Activated CD4-positive, alpha-beta T cell treated with anti-CD3 and anti-CD28 coated beads for 48 hours (primary cell): Measurements from ENCODE around the gene CYP4V2.

Experiments
- DNase-seq: peaks from one replicate; pipeline ENCODE4 v3.0.0-alpha.2; 2020

The CYP4V2 gene

DNA sequence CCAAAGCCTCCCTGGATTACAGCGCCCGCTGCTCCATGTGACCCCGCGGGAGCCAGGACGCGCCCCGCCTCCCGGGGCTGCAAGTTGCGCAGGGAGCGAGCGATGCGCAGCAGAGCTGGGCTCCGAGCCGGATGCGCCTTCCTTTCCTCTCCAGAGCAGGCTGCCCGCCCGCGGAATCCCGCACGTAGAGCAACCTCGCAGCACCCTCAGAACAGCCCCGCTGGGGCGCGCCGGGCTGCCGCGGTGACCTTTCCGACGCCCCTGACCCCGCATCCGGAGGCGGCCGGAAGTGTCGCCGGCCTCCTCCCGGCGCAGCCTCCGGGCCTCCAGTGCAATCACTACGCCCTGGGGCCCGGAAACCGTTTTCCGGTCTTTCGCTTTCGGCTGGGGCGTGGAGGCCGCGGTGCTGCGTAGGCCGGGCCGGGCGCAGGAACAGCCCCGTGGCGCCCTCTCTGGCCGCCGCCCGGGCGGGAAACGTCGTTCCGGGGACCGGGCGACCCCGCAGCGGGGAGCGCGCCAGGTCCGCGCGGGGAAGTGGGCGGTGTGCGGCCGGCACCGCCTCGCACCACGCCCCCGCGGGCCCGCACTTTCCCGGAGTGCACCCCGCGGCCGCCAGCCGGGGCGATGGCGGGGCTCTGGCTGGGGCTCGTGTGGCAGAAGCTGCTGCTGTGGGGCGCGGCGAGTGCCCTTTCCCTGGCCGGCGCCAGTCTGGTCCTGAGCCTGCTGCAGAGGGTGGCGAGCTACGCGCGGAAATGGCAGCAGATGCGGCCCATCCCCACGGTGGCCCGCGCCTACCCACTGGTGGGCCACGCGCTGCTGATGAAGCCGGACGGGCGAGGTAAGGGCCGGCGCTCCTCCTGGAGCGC, at the start of gene CYP4V2:
Gene CYP4V2, plus strand, starts transcription at position 368 of the 866 bp plus-strand sequence. Its CDS starts 257 bp downstream, at position 625.
- peak; percentile 91 for DNase-seq

DNA sequence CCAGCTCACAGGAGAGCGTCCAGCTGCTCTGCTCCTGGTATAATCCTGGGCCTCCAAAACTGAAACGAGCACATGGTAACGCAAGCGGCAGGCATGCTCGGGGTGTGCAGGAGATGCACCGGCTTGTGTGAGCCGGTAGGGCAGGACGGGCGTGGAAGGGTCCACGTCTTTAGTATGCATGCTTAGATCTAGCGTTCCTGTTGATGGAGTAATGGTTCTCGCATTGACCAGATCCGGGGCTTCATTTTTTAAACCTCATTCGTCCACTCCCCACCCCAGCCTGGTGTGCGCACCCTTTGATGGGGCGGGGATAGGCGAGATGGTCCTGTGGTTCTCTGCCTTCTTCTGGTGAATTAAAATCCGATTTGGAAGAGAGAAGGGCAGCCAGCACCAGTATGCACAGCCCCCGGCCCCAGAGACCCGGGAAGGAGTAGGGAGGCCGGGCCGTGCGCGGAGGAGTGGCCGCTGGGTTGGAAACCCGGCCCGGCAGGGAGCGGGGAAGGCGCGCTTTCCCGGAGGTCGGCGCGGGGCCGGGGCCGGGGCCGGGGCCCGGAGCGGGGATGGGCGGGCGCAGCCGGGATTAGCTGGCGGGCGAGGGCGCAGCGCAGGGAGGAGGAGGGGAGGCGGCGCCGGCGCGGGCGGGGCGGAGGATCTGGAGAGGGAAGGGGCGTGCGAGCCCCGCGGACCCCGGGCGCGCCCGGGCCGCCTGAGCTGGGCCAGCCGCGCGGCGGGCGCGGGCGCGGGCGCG, 47.0 kb upstream of the CYP4V2 start:
- DNase-seq: peak; percentile 45

DNA sequence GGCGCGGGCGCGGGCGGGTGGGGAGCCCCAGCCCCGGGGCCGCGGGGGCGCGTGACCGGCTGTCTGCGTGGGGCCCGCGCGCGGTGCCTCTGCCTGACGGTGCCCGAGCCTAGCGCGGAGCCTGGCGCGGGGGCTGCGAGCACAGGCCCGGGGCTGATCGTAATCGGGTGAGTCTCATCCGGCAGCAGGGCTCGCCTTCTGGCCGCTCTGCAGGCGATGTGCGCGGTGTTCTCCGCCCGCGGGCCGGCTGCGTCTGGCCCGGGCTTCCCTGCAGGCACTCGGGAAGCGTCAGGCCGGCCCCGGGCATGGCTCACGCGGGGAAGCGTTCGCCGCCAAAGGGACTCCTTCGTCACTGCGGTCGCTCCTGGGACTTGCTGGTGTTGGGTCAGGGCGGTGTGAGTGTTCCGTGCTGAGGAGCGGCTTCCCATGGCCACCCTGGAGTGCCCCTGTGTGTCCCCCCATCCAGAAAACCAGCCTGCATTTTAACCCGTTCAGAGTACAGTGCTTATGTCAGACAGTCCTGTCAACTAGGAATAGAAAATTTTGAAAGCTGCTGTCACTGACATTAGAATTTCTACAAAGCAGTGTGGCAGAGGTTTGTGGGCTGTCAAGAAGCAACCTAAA, 46.3 kb upstream of the CYP4V2 start:
- DNase-seq: peak; percentile 34

DNA sequence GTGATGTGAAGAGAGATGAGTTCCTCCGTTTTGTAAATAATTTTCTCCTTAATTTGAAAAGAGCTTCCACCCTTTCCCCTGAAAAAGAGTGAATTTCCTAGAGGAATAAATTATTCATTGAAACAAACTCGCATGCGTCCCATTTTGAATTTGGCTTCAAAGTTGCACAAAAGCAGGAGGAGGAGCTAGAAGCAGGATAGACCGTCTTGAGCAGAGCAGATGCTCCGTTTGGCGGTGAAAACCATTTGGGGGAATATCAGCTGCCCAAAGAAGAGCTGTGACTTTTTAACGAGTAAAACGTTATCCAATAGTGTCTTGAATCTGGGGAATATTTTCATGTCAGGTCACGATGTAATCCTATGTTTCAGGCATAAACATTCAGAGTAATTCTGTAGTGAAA, 44.9 kb upstream of the CYP4V2 start:
- no peak for DNase-seq

DNA sequence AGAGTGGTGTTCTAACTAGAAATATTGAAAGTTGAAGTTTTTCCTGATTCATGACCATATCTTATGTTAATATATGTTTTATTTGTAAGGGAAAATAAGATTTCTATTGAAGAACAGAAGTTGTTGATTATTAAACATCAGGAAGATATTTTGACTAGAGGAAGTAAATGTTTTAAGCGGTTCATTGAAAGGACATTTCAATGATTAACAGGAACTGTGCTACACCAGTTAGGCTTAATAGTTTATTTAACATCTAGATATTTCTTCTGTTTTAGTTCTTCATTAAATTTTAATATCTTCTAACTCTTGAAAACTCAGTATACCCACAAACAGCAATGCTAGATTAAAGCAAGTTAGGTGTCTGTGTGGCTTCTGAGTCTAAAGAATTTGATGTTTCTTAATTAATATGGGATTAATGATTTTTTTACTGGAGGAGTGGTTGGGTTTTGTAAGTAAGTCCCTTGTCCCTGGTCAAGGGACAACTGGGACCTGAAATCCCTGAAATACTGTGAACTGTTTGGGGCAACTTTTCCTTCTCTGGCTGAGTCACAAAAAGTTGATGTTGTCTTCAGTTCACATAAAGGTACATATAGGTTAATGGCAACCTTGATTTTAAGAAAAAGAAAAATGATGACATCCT, 42.9 kb upstream of the CYP4V2 start:
- no peak for DNase-seq

DNA sequence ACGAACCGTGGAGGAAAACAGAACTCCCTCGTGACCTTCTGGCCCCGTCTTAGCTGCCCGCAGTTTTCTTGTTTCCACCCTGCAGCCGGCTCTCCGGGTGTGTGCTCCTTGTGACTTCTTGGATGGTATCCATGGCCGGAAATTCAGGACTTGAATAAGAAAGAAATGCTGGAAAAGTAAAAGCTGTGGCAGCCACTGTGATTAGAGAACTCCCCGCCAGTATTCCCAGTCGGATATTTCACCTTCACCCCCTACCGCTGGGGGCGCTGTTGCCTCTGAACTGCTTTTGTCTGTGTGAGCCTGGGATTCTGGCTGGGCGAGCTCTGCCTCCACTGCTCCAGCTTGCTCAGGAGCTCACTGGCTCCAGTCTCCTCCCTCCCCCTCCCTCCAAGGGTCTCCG, 41.5 kb upstream of the CYP4V2 start:
- peak; percentile 23 for DNase-seq

DNA sequence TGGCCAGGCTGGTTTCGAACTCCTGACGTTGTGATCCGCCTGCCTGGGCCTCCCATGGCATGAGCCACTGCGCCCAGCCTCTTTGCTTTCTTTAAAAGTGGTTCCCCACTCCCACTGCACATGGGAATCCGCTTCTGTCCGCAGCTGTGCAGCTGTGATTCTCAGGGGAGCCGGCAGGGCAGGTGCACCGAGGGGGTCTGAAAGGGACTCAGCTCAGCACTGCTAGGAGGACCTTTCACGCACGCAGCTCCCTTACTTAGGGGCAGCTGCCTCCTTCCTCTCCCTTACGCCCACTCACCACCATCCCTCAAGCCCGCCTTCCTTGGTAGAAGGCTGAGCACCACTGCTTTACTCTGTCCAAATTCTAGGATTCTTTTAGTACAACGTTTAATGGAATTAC, 40.4 kb upstream of the CYP4V2 start:
- DNase-seq: no peak

DNA sequence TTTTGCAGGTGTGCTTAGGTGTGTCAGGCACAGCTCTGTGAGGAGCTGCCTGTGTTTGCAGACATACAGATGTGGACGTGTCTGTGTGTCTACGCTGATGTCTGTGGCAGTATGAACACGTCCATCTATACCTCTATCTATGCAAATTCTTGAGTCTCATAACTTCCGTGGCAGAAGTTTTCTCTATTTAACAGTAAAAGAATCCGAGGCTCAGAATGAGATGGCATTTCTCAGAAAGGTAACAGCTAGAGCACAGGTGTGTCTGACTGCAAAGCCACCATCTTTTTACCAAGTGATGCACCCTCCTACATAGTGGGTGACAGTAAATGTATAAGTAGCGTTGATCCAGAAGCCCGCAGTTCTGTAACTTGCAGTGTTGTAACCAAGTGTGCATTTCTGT, 39.9 kb upstream of the CYP4V2 start:
- DNase-seq: no peak

DNA sequence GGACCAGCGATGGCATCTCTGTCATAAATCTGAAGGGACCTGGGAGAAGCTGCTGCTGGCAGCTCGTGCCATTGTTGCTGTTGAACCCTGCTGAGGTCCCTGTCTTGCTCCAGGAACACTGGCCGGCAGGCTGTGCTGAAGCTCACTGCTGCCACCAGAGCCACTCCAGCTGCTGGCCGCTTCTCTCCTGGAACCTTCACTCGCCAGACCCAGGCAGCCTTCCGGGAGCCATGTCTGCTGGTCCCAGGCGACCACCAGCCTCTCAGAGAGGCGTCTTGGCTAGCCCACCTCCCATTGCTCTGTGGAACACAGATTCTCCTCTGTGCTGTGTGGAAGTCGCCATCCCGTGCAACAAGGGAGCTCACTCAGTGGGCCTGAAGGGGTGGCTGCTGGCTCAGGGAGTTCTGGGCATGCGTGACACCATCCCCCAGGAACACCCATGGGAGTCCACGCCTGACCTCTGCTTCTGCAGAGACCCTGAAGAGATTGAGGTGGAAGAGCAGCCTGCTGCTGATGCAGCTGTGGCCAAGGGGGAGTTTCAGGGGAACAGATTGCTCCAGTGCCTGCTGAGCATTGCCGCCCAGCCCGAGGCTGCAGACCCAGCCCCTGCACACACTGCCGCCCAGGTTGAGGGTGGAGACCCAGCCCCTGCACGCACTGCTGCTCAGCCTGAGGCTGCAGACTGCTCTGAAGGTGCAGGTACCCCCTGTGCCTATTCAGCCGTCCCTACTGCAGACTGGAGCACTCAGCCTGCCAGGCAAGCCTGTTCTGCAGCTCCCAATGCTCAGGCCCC, 33.1 kb upstream of the CYP4V2 start:
- DNase-seq: no peak

DNA sequence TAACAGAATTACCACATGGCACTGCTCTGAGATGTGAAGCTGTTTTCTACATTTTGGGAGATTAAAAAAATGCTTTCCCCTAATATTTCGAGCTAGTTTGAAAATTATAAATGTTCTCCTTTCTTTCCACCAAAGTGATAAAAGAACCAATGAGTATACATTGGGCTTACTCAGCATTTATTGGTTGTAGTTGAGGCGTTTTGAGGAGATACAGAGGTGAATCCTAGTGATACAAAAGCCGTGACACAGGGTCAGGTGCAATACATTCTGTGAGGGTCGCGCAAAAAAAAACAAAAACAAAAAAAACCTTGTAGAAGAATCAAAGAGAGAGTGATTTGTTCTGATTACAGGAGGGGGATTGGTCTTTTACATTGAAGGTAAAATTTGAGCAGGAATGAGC, 32.4 kb upstream of the CYP4V2 start:
- no peak for DNase-seq

DNA sequence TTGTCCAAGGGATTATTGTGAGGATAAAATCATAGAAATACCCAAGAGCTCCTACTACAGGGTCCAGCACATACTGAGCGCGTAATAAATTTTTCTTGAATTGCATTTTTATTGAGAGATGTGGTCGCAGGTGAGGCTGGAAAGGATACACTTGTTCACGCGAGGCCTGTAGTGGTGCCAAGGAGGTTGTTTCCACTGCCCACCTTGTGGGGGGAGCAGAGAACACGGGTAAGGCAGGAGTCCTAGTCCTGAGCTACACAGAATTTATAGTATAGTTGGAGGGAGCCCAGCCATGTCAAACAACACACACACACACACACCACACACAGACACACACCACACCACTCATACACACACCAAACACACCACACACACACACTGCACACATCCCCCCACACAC, 31.8 kb upstream of the CYP4V2 start:
- DNase-seq: no peak

DNA sequence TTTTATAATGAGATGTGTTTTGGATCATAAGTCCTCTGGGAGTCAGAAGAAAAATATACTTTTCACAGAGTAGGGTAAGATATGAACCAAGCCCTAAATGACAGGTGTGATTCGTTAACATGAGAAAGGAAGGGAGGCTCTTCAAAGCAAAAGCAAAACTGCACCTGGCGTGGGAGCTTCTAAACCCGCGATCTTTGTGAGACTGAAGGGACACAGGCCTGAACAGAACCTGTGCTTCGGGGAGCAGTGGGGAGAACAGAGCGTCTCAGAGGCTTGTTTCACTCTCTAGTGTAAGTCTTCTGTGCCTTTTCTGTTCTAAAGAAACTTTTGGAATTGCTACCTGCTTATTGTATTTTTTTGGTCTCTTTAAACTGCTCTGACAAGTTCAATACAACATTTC, 30.2 kb upstream of the CYP4V2 start:
- peak; percentile 54 for DNase-seq

DNA sequence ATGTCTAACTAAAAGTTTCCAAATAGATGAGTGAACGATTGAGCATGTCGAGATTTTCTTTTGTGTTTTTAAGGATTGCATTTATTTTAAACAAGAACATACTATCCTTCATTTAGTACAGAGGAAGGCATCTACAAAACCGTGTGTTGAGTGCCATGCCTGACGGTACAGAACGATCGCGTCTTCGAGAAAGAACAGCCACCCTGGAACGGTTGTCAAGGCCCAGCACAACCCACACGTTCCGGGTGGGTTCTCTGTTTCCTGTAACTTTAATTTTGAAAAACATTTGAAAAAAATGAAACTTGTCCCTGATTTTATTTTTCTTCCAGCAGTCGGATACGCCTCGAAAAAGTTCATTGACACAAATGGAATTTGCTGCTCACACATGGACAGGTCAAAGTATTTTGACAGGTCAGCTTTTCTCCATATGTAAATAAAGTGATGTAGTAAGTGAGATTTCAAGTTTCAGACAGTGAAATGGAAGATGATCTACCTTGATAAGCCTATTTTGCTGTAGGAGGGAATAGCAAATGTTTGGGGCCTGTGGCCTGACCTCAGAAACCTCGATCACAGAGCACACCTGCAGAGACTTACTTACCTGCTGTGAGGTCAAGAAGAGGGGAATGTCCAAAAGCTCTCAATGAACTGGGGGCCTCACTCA, 24.4 kb upstream of the CYP4V2 start:
- no peak for DNase-seq

DNA sequence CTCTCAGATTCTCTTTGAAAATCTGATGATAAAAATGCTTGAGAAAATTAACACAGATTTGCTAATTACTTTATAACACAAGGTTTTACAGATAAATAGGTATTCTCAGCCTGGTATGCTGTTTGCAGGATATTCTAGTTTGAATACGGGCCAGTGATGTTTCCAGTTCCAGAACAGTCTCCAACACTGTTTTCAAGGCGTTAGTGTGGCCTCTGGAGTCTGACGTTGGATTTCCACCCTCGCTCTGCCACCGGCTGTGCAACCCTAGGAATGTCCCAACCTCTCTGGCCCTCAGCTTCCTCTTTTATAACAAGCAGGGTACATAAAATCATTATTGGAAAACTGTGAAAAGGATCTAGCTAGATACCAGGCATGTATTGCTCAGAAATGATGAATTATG, 23.8 kb upstream of the CYP4V2 start:
- no peak for DNase-seq

DNA sequence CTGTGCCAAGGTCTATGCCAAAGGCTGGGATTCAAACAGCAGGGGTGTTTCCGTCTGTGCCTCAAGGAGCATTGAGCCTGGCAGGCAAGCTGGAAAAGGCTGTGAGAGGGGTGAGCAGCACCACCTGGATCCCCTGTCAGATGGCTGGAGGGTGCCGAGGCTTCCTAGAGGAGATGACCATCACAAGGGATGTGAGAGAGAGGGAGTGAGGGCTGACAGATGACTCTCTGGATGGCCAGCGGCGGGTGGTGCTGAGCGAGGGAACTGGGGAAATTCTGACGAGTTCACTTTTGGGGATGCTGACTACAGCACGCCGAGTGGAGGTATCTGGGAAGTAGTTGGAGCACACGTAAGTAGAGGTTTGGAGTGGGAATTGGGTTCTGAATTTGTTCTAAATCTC, 22.6 kb upstream of the CYP4V2 start:
- no peak for DNase-seq

DNA sequence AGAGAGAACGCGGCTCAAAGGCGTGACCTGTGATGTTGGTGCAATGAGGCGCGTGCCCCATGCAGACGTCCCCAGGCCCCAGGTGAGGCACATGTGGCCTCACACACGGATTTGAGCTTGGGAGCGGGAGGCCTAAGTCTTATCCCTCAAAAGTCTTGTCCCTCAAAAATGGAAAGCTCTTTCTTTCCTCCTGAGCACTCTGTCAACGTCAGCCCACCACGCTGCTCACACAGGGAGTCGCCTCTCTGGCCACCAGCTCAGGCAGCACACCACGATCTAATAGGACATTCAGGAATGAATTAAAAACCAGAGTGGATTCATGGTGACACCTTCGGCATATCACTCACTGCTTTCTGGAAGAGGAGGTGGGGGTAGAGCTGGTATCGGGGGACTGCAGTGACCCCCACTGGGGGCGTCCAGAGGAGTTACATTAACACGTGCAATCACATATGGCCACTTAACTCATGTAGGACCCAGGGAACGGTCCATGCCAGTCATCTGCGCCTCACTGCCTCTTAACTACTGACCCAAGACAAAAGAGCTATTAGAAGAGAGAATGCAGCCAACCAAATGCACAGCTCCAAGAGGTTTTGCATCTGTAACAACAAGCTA, 21.9 kb upstream of the CYP4V2 start:
- DNase-seq: no peak

DNA sequence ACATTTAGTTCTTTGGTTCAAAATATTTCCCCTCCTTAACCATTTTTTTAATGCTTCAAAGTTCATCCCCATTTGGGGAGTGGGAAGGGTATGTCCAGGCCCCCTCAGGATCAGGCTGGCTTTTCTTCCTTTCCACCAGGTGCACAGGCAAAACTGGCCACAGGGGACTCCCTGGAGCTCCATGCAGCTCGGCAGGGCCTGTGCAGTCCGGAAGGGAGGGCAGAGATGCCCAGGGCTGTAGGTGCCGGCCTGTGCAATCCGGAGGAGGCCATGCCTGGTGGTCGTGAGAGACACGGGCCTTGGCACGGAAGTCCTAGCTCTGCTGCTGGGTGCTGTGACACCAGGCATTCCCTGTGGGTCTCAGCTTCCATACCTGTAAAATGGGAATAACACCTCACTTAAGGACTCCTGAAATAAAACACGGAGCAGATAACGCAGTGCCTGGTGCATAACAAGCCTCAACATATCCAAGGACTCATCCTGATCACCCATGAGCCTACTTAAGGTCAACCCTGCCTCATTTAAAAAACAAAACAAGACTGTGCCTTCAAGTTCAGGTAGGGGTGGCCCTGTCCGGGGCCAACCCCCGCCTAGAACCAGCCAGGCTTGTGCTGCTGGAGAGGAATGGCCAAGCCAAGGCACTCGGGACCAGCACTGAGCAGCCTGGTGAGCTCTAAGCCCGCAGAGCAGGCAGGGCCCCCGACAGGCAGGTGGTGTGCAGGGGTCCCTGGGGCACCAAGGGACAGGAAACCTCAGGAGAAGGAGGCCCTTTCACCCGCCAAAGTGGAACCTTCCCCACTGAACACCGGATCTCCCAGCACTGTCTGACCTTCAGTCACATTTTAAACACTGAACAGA, 21.2 kb upstream of the CYP4V2 start:
- no peak for DNase-seq

DNA sequence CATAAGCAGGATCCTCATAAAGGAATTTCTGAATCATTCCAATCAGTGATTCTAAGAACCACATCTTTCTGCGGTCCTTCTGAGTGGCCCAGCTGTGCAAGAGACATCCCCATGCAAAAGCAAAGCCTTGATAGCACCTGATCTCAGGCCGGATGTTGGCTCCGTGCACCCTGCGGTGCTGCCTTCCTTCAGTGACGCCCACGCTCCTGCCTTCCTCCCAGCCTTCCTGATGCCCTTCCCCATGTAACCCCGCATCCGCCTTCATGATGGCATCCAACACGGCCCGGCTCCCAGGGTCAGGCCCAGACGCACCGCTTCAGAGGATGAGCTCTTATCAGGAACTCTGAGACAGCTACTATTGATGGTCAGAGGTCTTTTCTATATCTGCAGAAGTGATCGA, 20.4 kb upstream of the CYP4V2 start:
- DNase-seq: no peak

DNA sequence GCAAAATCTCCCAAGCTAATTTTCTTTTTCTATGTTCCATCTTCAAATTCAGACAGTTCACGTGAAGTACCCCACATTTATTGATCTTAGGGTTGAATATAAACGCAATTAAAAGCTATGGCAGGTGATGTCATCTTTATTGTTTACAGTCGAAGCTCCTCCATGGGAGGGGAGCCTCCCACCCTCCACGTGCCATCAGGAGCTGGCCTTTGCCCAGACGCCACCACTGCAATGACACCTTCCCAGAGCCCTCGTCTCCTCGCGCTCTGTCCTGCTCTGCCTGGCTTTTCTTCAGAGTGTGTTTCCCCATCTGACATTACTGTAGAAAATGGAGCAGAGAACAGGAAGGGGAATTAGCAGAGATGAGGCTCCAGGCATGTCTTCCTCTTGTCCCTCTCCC, 18.8 kb upstream of the CYP4V2 start:
- no peak for DNase-seq

DNA sequence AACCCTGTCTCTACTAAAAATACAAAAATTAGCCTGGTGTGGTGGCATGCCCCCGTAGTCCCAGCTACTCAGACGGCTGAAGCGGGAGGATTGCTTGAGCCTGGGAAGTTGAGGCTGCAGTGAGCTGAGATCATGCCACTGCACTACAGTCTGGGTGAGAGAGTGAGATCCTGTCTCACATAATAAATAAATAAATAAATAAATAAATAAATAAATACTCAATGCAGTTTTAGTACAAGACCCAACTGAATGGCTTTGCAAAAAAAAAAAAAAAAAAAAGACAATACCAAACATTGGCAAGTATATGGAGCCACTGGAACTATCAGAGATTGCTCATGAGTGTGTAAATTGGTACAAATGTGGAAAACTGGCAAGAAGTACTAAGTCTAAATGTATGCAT, 3.3 kb upstream of the CYP4V2 start:
- no peak for DNase-seq

DNA sequence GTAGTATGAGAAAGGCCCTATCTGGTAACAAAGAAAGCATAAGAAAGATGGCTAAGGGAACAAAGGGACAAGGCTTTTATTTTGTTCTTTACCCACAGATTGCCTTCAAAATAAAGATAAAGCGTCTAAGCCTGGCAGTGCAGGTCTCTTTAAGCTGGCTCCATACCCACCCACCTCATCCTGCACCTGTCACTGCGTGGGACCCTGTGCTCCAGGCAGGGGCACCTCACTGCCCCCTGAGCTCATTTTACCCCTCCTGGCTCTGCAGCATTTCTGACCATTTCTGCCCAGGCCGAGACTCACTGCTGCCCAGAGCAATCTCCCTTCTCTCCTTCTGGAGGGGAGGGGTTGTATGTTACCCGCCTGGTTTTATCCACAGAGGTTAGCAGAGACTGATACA, 1.7 kb upstream of the CYP4V2 start:
- no peak for DNase-seq
